Activated CD4-positive, CD25-positive, alpha-beta regulatory T cell treated with anti-CD3 and anti-CD28 coated beads, Interleukin-2, amount 50 U/mL, for 24 hours (primary cell): Measurements from ENCODE around the gene COPS8.

Experiments used
- ATAC-seq, 2 donors: fragments of 150-1000 bp; cut with Tn5 transposase; one replicate each; pipeline ENCODE4 v1.10.0; 2021; ENCODE audit warnings: mild to moderate bottlenecking in 1 of 2, moderate library complexity in 1 of 2

The COPS8 gene

DNA sequence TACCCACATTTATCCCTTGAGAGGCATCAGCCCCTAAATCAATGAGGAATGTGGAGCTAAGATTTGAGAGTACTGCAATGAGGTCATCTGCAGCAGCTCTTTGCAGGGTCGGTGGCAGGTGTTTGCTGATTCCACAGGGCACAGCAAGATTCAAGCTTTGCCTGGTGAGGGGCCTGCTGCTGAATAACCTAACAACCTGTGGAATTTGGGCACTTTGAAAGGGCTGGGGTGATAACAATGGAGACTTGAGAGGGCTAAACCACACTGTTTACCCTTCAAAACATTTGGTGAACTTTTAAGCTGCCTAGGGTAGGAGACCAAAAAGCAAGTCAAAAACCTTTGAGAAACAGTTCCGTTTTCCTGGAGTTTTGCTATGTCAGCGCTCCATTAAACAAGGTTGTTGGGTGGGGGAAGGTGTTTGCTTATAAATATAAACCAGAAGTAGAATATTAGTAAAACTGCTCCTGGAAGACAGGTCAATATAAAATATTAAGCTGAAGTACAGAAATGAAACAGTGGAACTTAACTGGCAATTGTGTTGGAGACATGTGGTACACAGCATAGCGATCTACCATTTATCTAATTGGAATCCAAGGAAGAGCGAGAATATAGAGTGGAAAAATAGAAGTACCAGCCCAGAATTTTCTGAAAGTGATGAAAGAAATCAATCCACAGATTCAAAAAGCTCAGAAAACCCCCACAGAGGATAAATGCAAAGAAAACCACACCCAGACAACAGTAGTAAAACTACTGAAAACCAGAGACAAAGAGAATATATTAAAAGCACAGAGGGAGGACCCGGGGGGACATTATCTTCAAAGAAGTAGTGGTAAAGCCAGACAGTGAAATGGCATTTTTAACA lies 15.7 kb downstream of the COPS8 start:
- ATAC-seq, result no peak

GRCh38 chr2:237102428-237102827 lies 16.7 kb downstream of the COPS8 start:
- ATAC-seq, result no peak

DNA sequence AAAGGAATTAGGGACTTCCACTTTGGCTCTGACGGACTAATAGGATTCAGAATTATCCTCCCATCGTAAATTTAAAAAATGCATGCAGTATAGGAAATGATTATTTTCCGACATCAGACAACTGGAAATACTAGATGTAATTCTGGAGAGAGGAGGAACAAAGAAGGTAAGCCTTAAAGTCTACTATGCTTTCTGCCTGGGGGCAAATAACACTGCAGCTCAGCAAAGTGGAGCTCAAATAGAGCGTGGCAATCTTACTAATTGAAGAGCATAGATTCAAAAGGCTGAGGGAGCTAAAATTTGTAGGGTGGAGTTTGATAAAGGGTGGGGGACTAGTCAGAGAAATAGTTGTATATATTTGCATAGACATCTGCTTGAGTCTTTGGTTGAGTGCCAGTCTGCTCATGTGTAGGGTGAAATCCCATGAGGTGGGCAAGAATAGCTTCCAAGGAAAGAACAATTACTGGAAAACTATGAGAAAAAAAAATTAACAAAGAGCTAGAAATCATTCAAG lies 23.8 kb downstream of the COPS8 start:
- ATAC-seq, result no peak

DNA sequence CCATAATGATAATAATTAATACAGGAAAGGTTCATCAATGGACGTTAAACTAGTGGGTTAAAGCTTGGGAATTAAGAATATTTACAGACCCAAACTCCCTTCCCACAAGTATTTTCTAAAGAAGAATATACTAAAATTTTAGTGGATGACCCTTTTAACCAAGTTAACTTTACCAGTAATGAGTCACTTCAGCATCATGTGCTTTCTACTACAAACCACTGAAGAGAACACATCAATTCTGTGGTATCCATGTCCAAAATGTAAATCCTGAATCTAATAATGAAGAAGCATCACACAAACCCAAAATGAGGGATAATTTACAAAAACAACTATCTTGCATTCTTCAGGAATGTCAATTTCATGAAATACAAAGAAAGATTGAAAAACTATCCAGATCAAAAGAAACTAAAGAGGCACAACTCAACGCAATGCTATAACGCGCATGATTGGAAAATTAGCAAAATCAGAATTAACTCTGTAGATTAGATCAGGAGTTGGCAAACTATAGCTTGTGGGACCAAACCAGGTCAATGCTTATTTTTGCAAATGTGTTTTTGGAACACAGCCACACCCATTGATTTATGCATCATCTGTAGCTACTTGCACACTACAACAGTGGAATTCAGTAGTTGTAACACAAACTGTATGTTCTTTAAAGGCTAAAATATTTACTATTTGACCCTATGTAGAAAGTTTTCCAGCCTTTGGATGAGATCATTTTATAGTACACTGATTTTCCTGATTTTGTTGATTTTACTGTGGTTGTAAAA lies 27.5 kb downstream of the COPS8 start:
- no peak for ATAC-seq

DNA sequence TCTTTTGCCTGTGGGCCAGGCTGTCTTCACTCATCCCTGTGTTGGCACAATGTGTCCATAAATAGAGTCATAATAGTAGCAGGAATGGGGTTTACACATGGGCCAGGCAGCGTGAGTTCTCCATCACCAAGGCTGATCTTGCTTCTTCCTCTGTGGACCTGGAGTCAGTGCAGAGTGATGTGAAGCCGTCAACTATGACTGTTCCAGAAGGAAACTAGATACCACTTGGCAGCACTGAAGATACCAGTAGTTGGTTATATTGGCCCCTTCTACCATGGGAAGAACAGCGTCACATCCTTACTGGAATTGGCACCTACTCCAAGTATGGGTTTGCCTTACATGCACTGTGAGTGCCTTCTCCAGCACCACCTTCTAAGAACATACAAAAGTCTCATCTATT lies 30.2 kb downstream of the COPS8 start:
- ATAC-seq, result no peak

GRCh38 chr2:237116431-237116830 lies 30.7 kb downstream of the COPS8 start:
- ATAC-seq, result no peak

GRCh38 chr2:237118025-237118424 lies 32.3 kb downstream of the COPS8 start:
- no peak for ATAC-seq

GRCh38 chr2:237118561-237119155 lies 33.0 kb downstream of the COPS8 start:
- no peak for ATAC-seq

DNA sequence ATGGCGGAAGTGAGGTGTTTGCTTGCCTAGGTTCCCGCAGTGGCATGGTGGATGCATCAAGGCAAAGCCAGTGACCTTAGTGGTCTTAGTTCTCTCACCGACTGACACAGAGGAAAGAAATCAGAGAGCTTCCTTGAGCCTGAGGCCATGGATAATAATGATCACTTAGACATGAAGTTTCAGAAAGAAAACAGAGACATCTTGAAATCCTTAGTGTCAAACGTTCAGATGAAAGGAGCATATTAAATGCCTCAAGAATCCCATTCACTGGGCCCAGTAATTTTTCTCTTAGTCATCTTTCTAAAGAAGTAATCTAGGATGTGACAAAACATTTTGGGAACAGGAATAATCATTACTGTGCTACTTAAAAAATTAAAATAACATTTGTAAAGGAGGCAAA lies 35.2 kb downstream of the COPS8 start:
- no peak for ATAC-seq

- no peak for ATAC-seq
These were observed 35.6 kb downstream of the COPS8 start for GRCh38 chr2:237121321-237121720.

DNA sequence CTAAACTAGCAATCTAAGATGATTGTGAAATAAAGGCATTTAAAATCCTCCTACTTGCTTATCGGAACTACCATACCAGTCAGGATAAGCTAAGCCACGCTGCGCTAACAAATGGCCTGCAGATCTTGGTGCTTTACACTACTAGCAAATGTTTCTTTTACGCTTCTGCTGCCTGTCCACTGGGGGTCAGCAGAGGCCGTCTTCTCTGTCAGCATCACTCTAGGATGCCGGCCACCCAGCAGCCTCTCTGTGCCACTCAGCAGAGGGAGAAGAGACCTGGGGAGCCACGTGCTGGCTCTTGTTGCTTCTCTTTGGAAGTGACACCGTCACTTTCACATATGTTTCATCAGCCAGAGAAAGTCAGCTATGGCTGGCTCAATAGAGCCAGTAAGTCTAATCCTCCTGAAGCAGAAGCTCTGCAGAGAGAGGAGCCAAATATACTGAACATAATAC lies 36.6 kb downstream of the COPS8 start:
- ATAC-seq, result peak; percentile 55 to 85

GRCh38 chr2:237124820-237125219 lies 39.1 kb downstream of the COPS8 start:
- ATAC-seq, result no peak

- no peak for ATAC-seq
These were observed 40.3 kb downstream of the COPS8 start for GRCh38 chr2:237125967-237126366.

GRCh38 chr2:237126519-237127174 lies 41.0 kb downstream of the COPS8 start:
- no peak for ATAC-seq

GRCh38 chr2:237128026-237128703 lies 42.5 kb downstream of the COPS8 start:
- ATAC-seq, result peak in 1 of 2 donors; percentile 17

DNA sequence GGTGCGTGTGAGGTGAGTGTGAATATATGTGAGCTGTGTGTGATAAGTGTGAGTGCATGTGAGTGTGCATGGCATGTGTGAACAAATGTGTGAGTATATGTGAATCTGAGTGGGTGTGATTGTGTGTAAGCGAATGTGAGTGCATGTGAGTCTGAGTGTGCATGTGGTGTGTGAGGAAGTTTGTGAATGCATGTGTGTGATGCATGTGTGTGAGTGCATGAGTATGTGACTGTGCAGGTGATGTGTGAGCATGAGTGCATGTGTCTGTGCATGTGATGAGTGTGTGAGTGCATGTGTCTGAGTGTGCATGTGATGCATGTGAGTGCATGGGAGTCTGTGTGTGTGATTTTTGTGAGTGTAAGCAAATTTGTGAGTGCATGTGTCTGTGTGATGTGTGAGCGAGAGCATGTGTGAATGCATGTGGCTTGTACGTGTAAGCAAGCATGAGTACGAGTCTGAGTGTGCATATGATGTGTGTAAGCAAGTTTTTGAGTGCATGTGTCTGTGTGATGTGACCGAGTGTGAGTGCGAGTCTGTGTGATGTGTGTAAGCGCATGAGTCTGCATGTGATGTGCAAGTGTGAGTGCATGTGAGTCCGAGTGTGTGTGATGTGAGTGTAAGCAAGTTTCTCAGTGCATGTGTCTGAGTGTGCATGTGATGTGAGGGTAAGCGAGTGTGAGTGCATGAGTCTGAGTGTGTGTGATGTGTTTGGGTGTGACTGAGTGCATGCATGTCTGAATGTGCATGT lies 43.3 kb downstream of the COPS8 start:
- ATAC-seq, result no peak

- no peak for ATAC-seq
These were observed 44.1 kb downstream of the COPS8 start for GRCh38 chr2:237129625-237130263.

GRCh38 chr2:237130562-237131421 lies 45.1 kb downstream of the COPS8 start:
- ATAC-seq, result no peak

- no peak for ATAC-seq
These were observed 46.3 kb downstream of the COPS8 start for GRCh38 chr2:237131749-237132533.
